GM18499 (cell line): ENCODE data around the gene STK11IP.

Experiments used
- ATAC-seq: cut with Tn5 transposase; IDR thresholded peaks from one replicate; pipeline ENCODE4 v1.9.1; 2021; ENCODE audit warnings: moderate number of reproducible peaks; ENCODE audit not compliant: insufficient read depth, unreplicated experiment

Gene STK11IP

DNA sequence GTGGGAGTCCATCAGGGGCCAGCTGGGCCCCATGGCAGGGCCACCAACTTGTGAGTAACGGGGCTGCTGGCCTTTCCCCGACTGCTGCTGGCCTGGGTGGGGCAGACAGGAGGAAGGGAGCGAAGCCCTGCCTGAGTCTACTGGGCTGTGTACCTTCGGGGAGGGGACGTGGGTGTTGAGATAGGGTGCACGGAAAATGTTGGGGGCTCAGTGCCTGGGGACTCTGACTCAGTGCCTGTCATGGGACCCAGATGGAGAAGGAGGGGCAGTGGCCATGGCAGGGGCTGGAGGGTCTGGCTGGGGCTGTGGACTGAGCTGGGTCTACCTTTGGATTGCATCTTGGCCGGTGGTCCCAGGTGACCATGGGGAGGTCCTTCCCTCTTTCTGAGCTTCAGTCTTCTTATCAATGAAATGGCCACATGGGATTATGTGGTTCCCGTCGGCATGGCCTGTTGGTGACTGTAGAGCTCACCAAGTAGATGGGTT, 33.8 kb downstream of the STK11IP start:
- no peak for ATAC-seq

DNA sequence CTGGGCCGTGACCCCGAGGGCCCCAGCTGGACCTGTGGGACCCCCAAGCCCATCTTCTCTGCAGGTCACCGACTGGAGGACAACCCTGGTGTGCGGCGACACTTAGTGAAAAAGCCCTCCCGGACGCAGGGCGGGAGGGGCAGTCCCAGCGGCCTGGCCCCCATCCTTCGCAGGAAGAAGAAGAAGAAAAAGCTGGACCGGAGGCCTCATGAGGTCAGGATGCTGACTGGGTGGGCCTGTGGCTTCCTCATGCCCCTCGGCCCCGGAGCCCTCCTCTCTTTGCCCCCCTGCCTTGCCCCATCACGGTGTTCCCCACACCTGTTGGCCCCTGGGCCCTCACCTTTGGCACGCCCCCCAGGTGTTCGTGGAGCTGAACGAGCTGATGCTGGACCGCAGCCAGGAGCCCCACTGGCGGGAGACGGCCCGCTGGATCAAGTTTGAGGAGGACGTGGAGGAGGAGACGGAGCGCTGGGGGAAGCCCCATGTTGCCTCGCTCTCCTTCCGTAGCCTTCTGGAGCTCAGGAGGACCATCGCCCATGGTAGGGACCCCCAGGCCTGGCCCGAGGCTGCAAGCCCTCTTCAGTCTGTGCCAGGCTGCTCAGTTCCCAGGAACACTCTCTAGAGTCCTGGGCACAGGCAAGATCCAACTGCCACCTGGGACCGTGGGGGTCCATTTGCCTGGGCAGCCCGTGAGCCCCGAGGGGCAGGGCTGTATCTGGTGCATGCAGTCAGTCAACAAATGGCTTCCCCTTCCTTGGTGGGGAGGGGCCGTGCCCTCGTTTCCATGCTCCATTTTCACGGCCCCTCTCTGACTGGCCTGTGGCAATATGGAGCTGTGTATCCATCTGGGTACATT, 34.5 kb downstream of the STK11IP start:
- ATAC-seq, result no peak

DNA sequence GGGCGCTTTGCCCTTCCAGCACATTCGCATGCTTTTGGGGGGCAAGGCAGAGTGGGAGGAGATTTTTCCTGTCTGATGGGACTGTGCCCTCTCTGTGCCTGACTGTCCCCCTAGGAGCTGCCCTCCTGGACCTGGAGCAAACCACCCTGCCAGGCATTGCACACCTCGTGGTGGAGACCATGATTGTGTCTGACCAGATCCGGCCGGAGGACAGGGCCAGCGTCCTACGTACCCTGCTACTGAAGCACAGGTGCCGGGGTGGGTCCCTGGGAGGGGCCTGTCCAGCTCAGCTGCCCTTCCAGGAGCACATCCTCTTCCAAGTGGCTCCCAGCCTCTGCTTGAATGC, 35.1 kb downstream of the STK11IP start:
- ATAC-seq, result no peak

- no peak for ATAC-seq
These were observed 35.8 kb downstream of the STK11IP start for GRCh38 chr2:219633276-219634065.

- ATAC-seq, result no peak
These were observed 36.7 kb downstream of the STK11IP start for GRCh38 chr2:219634171-219634940.

- no peak for ATAC-seq
These were observed 37.5 kb downstream of the STK11IP start for GRCh38 chr2:219634951-219635751.

GRCh38 chr2:219636144-219636915, 38.7 kb downstream of the STK11IP start:
- no peak for ATAC-seq

GRCh38 chr2:219636941-219637841, 39.5 kb downstream of the STK11IP start:
- no peak for ATAC-seq

GRCh38 chr2:219637842-219638185, 40.2 kb downstream of the STK11IP start:
- ATAC-seq, result no peak

- ATAC-seq, result no peak
These were observed 40.7 kb downstream of the STK11IP start for GRCh38 chr2:219638217-219638947.

- no peak for ATAC-seq
These were observed 41.5 kb downstream of the STK11IP start for GRCh38 chr2:219638948-219639755.

- no peak for ATAC-seq
These were observed 43.9 kb downstream of the STK11IP start for GRCh38 chr2:219641390-219642068.

GRCh38 chr2:219642069-219642454, 44.4 kb downstream of the STK11IP start:
- ATAC-seq, result no peak

- ATAC-seq, result peak; percentile 90
These were observed 44.9 kb downstream of the STK11IP start for GRCh38 chr2:219642465-219643083.

GRCh38 chr2:219643084-219643473, 45.4 kb downstream of the STK11IP start:
- ATAC-seq, result no peak
